GM06990 (cell line): ENCODE results near the gene GLRX5.

ENCODE experiments used
- DNase-seq: peaks from one replicate; pipeline ENCODE4 v3.0.0-alpha.2; 2011; ENCODE audit not compliant: insufficient read length; ENCODE audit errors: extremely low read depth
- H3K27me3 ChIP-seq: replicated peaks from 2 replicates; pipeline ENCODE4 v1.6.0; 2011; ENCODE audit warnings: low read length; ENCODE audit not compliant: control insufficient read depth, insufficient read depth
- H3K36me3 ChIP-seq: 2 replicates; pipeline ENCODE4 v1.5.1; 2011; ENCODE audit warnings: low read length; ENCODE audit not compliant: control insufficient read depth, insufficient read depth
- H3K4me3 ChIP-seq: replicated peaks from 2 replicates; pipeline ENCODE4 v1.5.1; 2011; ENCODE audit warnings: low read depth, mild to moderate bottlenecking, control low read depth, low read length
- CTCF ChIP-seq: IDR thresholded peaks from 2 replicates; pipeline ENCODE4 v1.5.1; 2011; ENCODE audit warnings: low read length, control low read depth, mild to moderate bottlenecking, inconsistent platforms; ENCODE audit not compliant: insufficient read depth, poor library complexity, severe bottlenecking

GLRX5 gene

GRCh38 chr14:95547272-95547625 is 12.4 kb downstream of the GLRX5 start:
- peaks cover 6% of the 10 kb centered on the region for H3K36me3 ChIP-seq
- TF ChIP-seq CTCF = no peak

GRCh38 chr14:95547626-95548327 is 12.9 kb downstream of the GLRX5 start:
- no peak for DNase-seq
- peaks cover 6% of the 10 kb centered on the region for H3K36me3 ChIP-seq
- no peak for TF ChIP-seq CTCF
- no peak overlapping the region for H3K4me3 ChIP-seq
- no peaks in the 10 kb centered on the region for H3K27me3 ChIP-seq

More at GRCh38 chr14:95547272-95547625, 12.4 kb downstream of the GLRX5 start:
- H3K27me3 ChIP-seq = no peaks in the 10 kb centered on the region
- no peak for DNase-seq
- H3K4me3 ChIP-seq = no peak overlapping the region

GRCh38 chr14:95548328-95548929 is 13.6 kb downstream of the GLRX5 start:
- no peak for TF ChIP-seq CTCF
- no peaks in the 10 kb centered on the region for H3K27me3 ChIP-seq
- H3K4me3 ChIP-seq = no peak overlapping the region
- no peak for DNase-seq
- H3K36me3 ChIP-seq = peaks cover 6% of the 10 kb centered on the region

GRCh38 chr14:95549656-95550585 is 15.1 kb downstream of the GLRX5 start:
- no peak for TF ChIP-seq CTCF
- Histone ChIP-seq H3K27me3 (no peaks in the 10 kb centered on the region), H3K4me3 (no peak overlapping the region), H3K36me3 (peaks cover 1% of the 10 kb centered on the region; the same call in 1 of the 2 replicates)
- no peak for DNase-seq

- peaks cover 1% of the 10 kb centered on the region; the same call in 1 of the 2 replicates for H3K36me3 ChIP-seq
Observed at GRCh38 chr14:95551435-95551834, 16.6 kb downstream of the GLRX5 start.

More at GRCh38 chr14:95551435-95551834, 16.6 kb downstream of the GLRX5 start:
- Histone ChIP-seq H3K27me3 (no peaks in the 10 kb centered on the region), H3K4me3 (no peak overlapping the region)
- TF ChIP-seq CTCF = no peak
- no peak for DNase-seq
